ENCODE results near the gene EPGN.

The EPGN gene

GRCh38 chr4:74331252-74331651 is 23.0 kb downstream of the EPGN start:
- no peak for TF ChIP-seq CTCF (conservative IDR thresholded peaks at IDR 0.05; ENCODE audit: low read length)
- TF ChIP-seq EZH2phosphoT487 (IDR thresholded peaks at IDR 0.05; ENCODE audit: borderline replicate concordance), result no peak
- H2AFZ ChIP-seq (ENCODE audit: low read length), result no peak overlapping the region
- H3K4me2 ChIP-seq (ENCODE audit: low read depth, low read length, poor library complexity, severe bottlenecking), result no peak overlapping the region

GRCh38 chr4:74331944-74332343 is 23.7 kb downstream of the EPGN start:
- H3K4me3 ChIP-seq (ENCODE audit: low read length, poor library complexity, severe bottlenecking), result no peak overlapping the region
- TF ChIP-seq CTCF (conservative IDR thresholded peaks at IDR 0.05; ENCODE audit: low read length) (no peak), EZH2phosphoT487 (IDR thresholded peaks at IDR 0.05; ENCODE audit: borderline replicate concordance) (no peak)
- H2AFZ ChIP-seq (ENCODE audit: low read length), result no peak overlapping the region
- no peaks in the 10 kb centered on the region for H3F3A ChIP-seq (ENCODE audit: low read depth)
- H4K20me1 ChIP-seq (ENCODE audit: insufficient read depth, low read length, poor library complexity, severe bottlenecking), result no peaks in the 10 kb centered on the region
- H3K27me3 ChIP-seq (ENCODE audit: insufficient read depth, low read length, poor library complexity, severe bottlenecking), result no peaks in the 10 kb centered on the region
- no peaks in the 10 kb centered on the region for H3K9me2 ChIP-seq (replicated peaks; ENCODE audit: low read depth, low read length)
- no peaks in the 10 kb centered on the region for H3K36me3 ChIP-seq (ENCODE audit: insufficient read depth, low read length)
- H3K4me1 ChIP-seq (ENCODE audit: insufficient read depth, low read length, poor library complexity, severe bottlenecking), result no peaks in the 10 kb centered on the region
- no peaks in the 10 kb centered on the region for H3K9me3 ChIP-seq (ENCODE audit: insufficient read depth, low read depth, low read length)
- no peak overlapping the region for H3K9ac ChIP-seq (ENCODE audit: low read depth, low read length, poor library complexity, severe bottlenecking)
- no peak overlapping the region for H3K4me2 ChIP-seq (ENCODE audit: low read depth, low read length, poor library complexity, severe bottlenecking)
- H3K79me2 ChIP-seq (ENCODE audit: insufficient read depth, low read length), result no peaks in the 10 kb centered on the region

More at GRCh38 chr4:74331252-74331651, 23.0 kb downstream of the EPGN start:
- H3K9me3 ChIP-seq (ENCODE audit: insufficient read depth, low read depth, low read length), result no peaks in the 10 kb centered on the region
- no peaks in the 10 kb centered on the region for H3K27me3 ChIP-seq (ENCODE audit: insufficient read depth, low read length, poor library complexity, severe bottlenecking)
- H3K9me2 ChIP-seq (replicated peaks; ENCODE audit: low read depth, low read length), result no peaks in the 10 kb centered on the region
- no peaks in the 10 kb centered on the region for H3K79me2 ChIP-seq (ENCODE audit: insufficient read depth, low read length)
- H3F3A ChIP-seq (ENCODE audit: low read depth), result no peaks in the 10 kb centered on the region
- no peak overlapping the region for H3K4me3 ChIP-seq (ENCODE audit: low read length, poor library complexity, severe bottlenecking)
- H3K36me3 ChIP-seq (ENCODE audit: insufficient read depth, low read length), result no peaks in the 10 kb centered on the region
- H3K4me1 ChIP-seq (ENCODE audit: insufficient read depth, low read length, poor library complexity, severe bottlenecking), result no peaks in the 10 kb centered on the region
- no peak overlapping the region for H3K9ac ChIP-seq (ENCODE audit: low read depth, low read length, poor library complexity, severe bottlenecking)
- H4K20me1 ChIP-seq (ENCODE audit: insufficient read depth, low read length, poor library complexity, severe bottlenecking), result no peaks in the 10 kb centered on the region

- no peak overlapping the region for H3K4me3 ChIP-seq (ENCODE audit: low read length, poor library complexity, severe bottlenecking)
- no peaks in the 10 kb centered on the region for H3K9me2 ChIP-seq (replicated peaks; ENCODE audit: low read depth, low read length)
- no peaks in the 10 kb centered on the region for H3K36me3 ChIP-seq (ENCODE audit: insufficient read depth, low read length)
- H3K27me3 ChIP-seq (ENCODE audit: insufficient read depth, low read length, poor library complexity, severe bottlenecking), result no peaks in the 10 kb centered on the region
- TF ChIP-seq CTCF (conservative IDR thresholded peaks at IDR 0.05; ENCODE audit: low read length) (no peak), EZH2phosphoT487 (IDR thresholded peaks at IDR 0.05; ENCODE audit: borderline replicate concordance) (no peak)
- H3F3A ChIP-seq (ENCODE audit: low read depth), result no peaks in the 10 kb centered on the region
- no peaks in the 10 kb centered on the region for H3K4me1 ChIP-seq (ENCODE audit: insufficient read depth, low read length, poor library complexity, severe bottlenecking)
- H2AFZ ChIP-seq (ENCODE audit: low read length), result no peak overlapping the region
- H3K4me2 ChIP-seq (ENCODE audit: low read depth, low read length, poor library complexity, severe bottlenecking), result no peak overlapping the region
- no peaks in the 10 kb centered on the region for H3K79me2 ChIP-seq (ENCODE audit: insufficient read depth, low read length)
- H3K9ac ChIP-seq (ENCODE audit: low read depth, low read length, poor library complexity, severe bottlenecking), result no peak overlapping the region
- H3K9me3 ChIP-seq (ENCODE audit: insufficient read depth, low read depth, low read length), result no peaks in the 10 kb centered on the region
- H4K20me1 ChIP-seq (ENCODE audit: insufficient read depth, low read length, poor library complexity, severe bottlenecking), result no peaks in the 10 kb centered on the region
Observed at GRCh38 chr4:74334636-74335035, 26.4 kb downstream of the EPGN start.
